K562 (cell line): ENCODE data around the gene DYNC2LI1. TPM values are rescaled to one million over a fixed set of nuclear protein-coding genes. Genes with fewer than 3 reads are reported as not detected.

Experiments used
- CEBPG ChIP-seq, 3 experiments: fragments of 200-800 bp in 1 of 3; sonication (Bioruptor generic) in 1 of 3; sonication (generic) in 1 of 3; formaldehyde crosslinking in 1 of 3; IDR thresholded peaks in 2 of 3; conservative IDR thresholded peaks in 1 of 3; 2 replicates each; pipeline versions ENCODE4 v1.6.1 to v1.8.0; 2016 to 2022; ENCODE audit warnings: missing compliant biosample characterization in 2 of 3, missing genetic modification characterization in 2 of 3, mild to moderate bottlenecking in 1 of 3, missing genetic modification reagents in 1 of 3
- CREM ChIP-seq: IDR thresholded peaks from 2 replicates; pipeline ENCODE4 v1.6.1; 2014; ENCODE audit warnings: antibody characterized with exemption, low read depth
- ETV5 ChIP-seq: sonication (generic); formaldehyde crosslinking; IDR thresholded peaks from 2 replicates; pipeline ENCODE4 v1.4.0; 2020; ENCODE audit warnings: low read depth, mild to moderate bottlenecking, missing genetic modification reagents
- KLF16 ChIP-seq: IDR thresholded peaks from 2 replicates; pipeline ENCODE4 v1.6.1; 2016; ENCODE audit warnings: antibody characterized with exemption
- MTA1 ChIP-seq: fragments of 450-650 bp; IDR thresholded peaks from 2 replicates; pipeline ENCODE4 v1.6.1; 2017; ENCODE audit warnings: borderline replicate concordance
- ZBTB7A ChIP-seq: IDR thresholded peaks from 2 replicates; pipeline ENCODE4 v1.6.1; 2011; ENCODE audit warnings: low read depth, mild to moderate bottlenecking, low read length, moderate library complexity, borderline replicate concordance; ENCODE audit not compliant: control insufficient read depth
- polyA plus RNA-seq, 8 experiments: library from polyadenylated mRNA; depleted of rRNA in 4 of 8; stranded (reverse) in 5 of 8; unstranded in 3 of 8; fragments of >200 nt; fragmentation: Nextera tagmentation in 2 of 8; fragmentation: Illumina TruSeq in 1 of 8; extraction: Ambion mirVana in 2 of 8; extraction: Trizol in 1 of 8; gene quantifications; 2 replicates each; pipeline versions ENCODE4 v1.2.1 to v1.2.3, GENCODE V29; 2011 to 2014; ENCODE audit warnings: inconsistent platforms in 1 of 8, missing spikeins in 1 of 8
- total RNA-seq, 7 experiments: library from RNA; depleted of rRNA in 6 of 7; stranded (reverse); fragments of >200 nt in 6 of 7; fragmentation: Illumina TruSeq in 2 of 7; extraction: Trizol in 2 of 7; gene quantifications; 2 replicates each; pipeline versions ENCODE4 v1.2.1 to v1.2.3, GENCODE V29; 2011 to 2021; ENCODE audit warnings: low replicate concordance in 1 of 7
- TF ChIP-seq, protein P1 (sequence below): fragments of 250-450 bp; sonication (Bioruptor Pico); IDR thresholded peaks from 2 replicates; pipeline ENCODE4 v1.4.0; 2020; ENCODE audit warnings: mild to moderate bottlenecking
- TF ChIP-seq, protein P2 (sequence below): sonication (generic); formaldehyde crosslinking; IDR thresholded peaks from 2 replicates; pipeline ENCODE4 v1.4.0; 2020; ENCODE audit warnings: mild to moderate bottlenecking, missing genetic modification reagents
- TF ChIP-seq, protein P3 (sequence below), 2 experiments: fragments of 450-650 bp in 1 of 2; sonication (generic) in 1 of 2; formaldehyde crosslinking in 1 of 2; IDR thresholded peaks in 1 of 2; conservative IDR thresholded peaks in 1 of 2; 2 replicates each; pipeline versions ENCODE4 v1.6.1 to v1.8.1; 2016 to 2023; ENCODE audit warnings: mild to moderate bottlenecking in 2 of 2, moderate library complexity in 2 of 2, inconsistent platforms in 1 of 2, missing genetic modification reagents in 1 of 2
- TF ChIP-seq, protein P4 (sequence below): fragments of 250-450 bp; sonication (Bioruptor Pico); IDR thresholded peaks from 2 replicates; pipeline ENCODE4 v1.4.0; 2020; ENCODE audit warnings: mild to moderate bottlenecking, moderate library complexity
- TF ChIP-seq, protein P5 (sequence below): fragments of 450-650 bp; IDR thresholded peaks from 2 replicates; pipeline ENCODE4 v1.6.1; 2016; ENCODE audit warnings: borderline replicate concordance
- TF ChIP-seq, protein P6 (sequence below): fragments of 450-650 bp; IDR thresholded peaks from 2 replicates; pipeline ENCODE4 v1.6.1; 2014; ENCODE audit warnings: low read depth, mild to moderate bottlenecking, moderate library complexity, borderline replicate concordance

Gene DYNC2LI1
- total and polyA plus RNA-seq, 9 of the 15 experiments (the other 6 are each of a cell fraction or from before 2014, with no cell fraction given), result 12.5 to 42.2 (median 25.8) TPM

DNA sequence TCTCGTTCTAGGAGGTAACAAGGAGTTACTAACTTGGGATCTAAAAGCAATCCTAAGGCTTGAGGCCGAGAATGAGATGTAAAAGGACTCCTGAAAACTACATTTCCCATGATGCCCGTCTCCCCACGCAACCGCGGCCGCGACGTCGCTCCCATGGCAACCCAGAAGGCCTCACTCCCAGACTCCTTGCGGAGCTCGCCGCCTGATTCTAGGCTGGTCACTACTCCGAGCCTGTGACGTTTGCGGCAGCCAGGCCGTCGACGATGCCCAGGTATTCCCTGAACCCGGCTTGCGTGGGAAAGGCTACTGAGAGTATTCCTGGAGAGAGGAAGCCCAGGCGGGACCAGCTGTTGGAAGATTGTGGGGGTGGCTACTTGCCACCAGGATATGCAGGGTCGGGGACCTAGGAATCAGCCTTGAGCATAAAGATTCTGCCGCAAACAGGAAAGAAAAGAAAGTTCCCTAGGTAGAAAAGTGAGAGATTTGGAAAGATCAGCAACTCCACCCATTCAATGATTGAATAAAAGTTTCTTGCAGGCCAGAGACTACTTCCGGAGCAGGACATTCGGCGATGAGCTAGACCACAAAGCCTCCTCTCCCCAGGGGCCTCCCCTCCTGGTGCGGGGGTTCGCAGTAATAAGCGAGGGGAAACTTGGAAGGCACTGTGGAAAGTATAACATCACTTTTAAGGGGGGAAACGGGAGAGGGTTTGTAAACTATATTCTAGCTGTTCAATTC lies at the start of gene DYNC2LI1 (continued):
- TF ChIP-seq, protein P1, sequence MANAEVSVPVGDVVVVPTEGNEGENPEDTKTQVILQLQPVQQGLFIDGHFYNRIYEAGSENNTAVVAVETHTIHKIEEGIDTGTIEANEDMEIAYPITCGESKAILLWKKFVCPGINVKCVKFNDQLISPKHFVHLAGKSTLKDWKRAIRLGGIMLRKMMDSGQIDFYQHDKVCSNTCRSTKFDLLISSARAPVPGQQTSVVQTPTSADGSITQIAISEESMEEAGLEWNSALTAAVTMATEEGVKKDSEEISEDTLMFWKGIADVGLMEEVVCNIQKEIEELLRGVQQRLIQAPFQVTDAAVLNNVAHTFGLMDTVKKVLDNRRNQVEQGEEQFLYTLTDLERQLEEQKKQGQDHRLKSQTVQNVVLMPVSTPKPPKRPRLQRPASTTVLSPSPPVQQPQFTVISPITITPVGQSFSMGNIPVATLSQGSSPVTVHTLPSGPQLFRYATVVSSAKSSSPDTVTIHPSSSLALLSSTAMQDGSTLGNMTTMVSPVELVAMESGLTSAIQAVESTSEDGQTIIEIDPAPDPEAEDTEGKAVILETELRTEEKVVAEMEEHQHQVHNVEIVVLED, result peak; percentile 99
- TF ChIP-seq ZBTB7A (peak; percentile 50; the same call in 1 of the 2 replicates), CEBPG (CRISPR knock-in tag; IDR thresholded peaks at IDR 0.05) (peak; percentile 85), CEBPG (tag; conservative IDR thresholded peaks at IDR 0.05 in 1 of 2, IDR thresholded peaks at IDR 0.05 in 1 of 2) (no peak), KLF16 (no peak), MTA1 (peak; percentile 96), ETV5 (CRISPR knock-in tag) (peak; percentile 53; the same call in 1 of the 2 replicates), CREM (peak; percentile 98)
- TF ChIP-seq, protein P2, sequence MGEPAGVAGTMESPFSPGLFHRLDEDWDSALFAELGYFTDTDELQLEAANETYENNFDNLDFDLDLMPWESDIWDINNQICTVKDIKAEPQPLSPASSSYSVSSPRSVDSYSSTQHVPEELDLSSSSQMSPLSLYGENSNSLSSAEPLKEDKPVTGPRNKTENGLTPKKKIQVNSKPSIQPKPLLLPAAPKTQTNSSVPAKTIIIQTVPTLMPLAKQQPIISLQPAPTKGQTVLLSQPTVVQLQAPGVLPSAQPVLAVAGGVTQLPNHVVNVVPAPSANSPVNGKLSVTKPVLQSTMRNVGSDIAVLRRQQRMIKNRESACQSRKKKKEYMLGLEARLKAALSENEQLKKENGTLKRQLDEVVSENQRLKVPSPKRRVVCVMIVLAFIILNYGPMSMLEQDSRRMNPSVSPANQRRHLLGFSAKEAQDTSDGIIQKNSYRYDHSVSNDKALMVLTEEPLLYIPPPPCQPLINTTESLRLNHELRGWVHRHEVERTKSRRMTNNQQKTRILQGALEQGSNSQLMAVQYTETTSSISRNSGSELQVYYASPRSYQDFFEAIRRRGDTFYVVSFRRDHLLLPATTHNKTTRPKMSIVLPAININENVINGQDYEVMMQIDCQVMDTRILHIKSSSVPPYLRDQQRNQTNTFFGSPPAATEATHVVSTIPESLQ (CRISPR knock-in tag), result 0 out of 2 replicates have a peak, but pooled peaks have one; percentile 63
- TF ChIP-seq, protein P3, sequence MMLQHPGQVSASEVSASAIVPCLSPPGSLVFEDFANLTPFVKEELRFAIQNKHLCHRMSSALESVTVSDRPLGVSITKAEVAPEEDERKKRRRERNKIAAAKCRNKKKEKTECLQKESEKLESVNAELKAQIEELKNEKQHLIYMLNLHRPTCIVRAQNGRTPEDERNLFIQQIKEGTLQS (IDR thresholded peaks at IDR 0.05), result no peak
- TF ChIP-seq, protein P3 (CRISPR knock-in tag; conservative IDR thresholded peaks at IDR 0.05), result 0 out of 2 replicates have a peak, but pooled peaks have one; percentile 50
- TF ChIP-seq, protein P4, sequence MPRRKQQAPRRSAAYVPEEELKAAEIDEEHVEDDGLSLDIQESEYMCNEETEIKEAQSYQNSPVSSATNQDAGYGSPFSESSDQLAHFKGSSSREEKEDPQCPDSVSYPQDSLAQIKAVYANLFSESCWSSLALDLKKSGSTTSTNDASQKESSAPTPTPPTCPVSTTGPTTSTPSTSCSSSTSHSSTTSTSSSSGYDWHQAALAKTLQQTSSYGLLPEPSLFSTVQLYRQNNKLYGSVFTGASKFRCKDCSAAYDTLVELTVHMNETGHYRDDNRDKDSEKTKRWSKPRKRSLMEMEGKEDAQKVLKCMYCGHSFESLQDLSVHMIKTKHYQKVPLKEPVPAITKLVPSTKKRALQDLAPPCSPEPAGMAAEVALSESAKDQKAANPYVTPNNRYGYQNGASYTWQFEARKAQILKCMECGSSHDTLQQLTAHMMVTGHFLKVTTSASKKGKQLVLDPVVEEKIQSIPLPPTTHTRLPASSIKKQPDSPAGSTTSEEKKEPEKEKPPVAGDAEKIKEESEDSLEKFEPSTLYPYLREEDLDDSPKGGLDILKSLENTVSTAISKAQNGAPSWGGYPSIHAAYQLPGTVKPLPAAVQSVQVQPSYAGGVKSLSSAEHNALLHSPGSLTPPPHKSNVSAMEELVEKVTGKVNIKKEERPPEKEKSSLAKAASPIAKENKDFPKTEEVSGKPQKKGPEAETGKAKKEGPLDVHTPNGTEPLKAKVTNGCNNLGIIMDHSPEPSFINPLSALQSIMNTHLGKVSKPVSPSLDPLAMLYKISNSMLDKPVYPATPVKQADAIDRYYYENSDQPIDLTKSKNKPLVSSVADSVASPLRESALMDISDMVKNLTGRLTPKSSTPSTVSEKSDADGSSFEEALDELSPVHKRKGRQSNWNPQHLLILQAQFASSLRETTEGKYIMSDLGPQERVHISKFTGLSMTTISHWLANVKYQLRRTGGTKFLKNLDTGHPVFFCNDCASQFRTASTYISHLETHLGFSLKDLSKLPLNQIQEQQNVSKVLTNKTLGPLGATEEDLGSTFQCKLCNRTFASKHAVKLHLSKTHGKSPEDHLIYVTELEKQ (CRISPR knock-in tag), result no peak
- TF ChIP-seq, protein P5, sequence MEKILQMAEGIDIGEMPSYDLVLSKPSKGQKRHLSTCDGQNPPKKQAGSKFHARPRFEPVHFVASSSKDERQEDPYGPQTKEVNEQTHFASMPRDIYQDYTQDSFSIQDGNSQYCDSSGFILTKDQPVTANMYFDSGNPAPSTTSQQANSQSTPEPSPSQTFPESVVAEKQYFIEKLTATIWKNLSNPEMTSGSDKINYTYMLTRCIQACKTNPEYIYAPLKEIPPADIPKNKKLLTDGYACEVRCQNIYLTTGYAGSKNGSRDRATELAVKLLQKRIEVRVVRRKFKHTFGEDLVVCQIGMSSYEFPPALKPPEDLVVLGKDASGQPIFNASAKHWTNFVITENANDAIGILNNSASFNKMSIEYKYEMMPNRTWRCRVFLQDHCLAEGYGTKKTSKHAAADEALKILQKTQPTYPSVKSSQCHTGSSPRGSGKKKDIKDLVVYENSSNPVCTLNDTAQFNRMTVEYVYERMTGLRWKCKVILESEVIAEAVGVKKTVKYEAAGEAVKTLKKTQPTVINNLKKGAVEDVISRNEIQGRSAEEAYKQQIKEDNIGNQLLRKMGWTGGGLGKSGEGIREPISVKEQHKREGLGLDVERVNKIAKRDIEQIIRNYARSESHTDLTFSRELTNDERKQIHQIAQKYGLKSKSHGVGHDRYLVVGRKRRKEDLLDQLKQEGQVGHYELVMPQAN, result peak; percentile 83
- TF ChIP-seq, protein P6, sequence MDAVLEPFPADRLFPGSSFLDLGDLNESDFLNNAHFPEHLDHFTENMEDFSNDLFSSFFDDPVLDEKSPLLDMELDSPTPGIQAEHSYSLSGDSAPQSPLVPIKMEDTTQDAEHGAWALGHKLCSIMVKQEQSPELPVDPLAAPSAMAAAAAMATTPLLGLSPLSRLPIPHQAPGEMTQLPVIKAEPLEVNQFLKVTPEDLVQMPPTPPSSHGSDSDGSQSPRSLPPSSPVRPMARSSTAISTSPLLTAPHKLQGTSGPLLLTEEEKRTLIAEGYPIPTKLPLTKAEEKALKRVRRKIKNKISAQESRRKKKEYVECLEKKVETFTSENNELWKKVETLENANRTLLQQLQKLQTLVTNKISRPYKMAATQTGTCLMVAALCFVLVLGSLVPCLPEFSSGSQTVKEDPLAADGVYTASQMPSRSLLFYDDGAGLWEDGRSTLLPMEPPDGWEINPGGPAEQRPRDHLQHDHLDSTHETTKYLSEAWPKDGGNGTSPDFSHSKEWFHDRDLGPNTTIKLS, result peak; percentile 80
